HG03432 (cell line): Measurements from ENCODE around the gene OTOP3.
"Not testable (repeated sequence)": the region's sequence is repeated elsewhere in the genome, so short reads cannot be mapped to it uniquely, and the experiment has no call there.

Experiments
- ATAC-seq: cut with Tn5 transposase; IDR thresholded peaks from one replicate; pipeline ENCODE4 v1.9.1; 2021; ENCODE audit warnings: mild to moderate bottlenecking, moderate library complexity; ENCODE audit not compliant: unreplicated experiment

The OTOP3 gene

DNA sequence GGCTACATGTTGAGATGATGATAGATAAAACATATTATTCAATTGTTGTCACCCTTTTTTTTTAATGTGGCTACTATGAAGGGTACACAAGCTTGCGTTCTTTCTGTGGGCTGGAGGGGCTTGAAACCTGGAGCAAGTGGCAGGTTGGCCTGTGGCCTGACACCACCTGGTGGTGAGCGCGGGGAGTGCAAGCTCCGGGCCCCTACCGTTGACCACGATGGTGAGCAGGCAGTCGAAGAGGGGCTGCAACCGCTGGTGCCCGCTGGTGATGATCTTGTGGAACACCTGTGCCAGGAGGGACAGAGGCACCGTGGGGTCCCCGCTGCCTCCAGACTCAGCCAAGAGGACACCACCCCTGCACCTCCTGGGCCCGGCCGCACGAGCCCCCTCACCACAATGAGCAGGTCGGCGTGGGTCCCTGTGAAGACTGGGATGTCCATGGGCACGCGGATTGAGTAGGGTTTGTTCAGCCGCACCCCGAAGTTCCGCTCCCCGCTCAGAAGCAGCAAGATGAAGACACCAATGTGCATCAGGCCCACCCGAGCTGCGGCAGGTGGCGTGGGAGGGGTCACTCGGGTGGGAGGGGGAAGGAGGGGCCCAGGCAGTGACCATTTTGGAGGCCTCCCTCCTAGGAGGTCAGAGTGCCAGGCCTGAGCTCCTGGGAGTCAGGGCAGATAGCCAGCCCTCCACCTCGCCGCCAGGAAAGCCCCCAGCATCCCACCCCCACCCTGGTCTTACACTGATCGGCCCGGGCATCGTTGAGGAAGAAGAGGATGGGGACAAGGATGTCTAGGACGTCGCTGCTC is 22.4 kb downstream of the OTOP3 start:
- ATAC-seq: no peak

DNA sequence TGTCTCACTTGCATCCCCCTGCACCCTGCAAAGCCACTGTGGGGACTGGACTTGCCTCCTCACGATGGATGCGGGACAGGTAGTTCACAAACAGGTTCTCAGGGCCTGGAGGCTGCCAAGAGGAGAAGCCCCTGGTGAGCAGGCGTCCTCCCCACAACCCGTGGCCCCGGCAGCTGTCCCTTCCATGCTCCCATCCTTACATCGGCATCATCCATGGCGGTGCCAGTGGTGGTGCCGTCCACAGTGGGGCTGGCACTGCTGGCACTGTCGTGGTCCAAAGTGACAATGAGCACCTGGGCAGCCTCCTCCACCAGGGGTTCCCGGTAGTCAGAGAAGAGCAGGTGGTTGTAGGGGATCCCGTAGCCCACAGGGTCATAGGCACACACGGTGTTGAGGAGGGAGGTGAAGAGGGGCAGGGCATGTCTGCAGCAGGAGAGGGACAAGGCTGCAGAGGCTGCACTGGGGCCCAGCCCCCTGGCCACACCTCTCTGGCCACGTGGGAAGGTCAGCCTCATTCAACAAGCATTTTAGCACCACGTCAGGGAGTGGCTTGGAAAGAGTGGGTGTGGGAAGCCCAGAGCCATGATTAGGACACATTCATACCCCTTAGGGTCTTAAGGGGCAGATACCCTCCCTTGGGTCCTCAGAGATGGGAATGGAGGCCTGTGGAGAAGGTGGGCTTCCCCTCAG is 24.3 kb downstream of the OTOP3 start:
- ATAC-seq: no peak

DNA sequence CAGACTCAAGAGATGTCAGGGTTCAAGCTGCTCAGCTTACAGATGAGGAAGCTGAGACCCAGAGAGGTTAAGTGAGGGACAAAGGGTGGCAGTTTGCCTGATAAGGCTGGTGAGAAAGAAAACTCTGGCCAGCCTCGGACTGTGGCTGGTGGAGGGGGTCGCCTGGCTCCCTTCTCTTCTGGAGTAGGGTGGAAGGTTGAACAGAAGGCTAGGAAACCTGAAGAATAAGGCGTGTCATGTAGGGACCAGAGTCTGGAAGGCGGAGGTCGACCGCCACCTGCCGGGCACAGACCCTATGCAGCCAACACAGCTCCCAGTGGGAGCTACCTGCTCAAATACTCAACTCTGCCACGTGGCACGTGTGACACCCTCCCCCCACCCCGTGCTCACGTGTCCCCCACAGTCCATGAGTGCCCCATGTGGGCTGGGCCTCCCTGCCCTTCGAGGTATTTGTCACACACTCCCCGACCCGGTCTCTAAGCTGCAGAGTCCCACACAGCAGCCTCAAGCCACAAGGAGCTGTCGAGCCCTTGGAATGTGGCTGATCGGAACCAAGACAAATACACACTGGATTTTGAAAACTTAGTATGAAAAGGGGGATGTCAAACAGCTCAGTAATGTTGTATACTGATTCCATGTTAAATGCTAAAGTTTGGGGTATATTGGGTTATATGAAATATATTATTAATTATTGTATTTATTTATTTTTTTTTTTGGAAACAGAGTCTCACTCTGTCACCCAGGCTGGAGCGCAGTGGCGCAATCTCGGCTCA is 25.1 kb downstream of the OTOP3 start:
- no peak for ATAC-seq

DNA sequence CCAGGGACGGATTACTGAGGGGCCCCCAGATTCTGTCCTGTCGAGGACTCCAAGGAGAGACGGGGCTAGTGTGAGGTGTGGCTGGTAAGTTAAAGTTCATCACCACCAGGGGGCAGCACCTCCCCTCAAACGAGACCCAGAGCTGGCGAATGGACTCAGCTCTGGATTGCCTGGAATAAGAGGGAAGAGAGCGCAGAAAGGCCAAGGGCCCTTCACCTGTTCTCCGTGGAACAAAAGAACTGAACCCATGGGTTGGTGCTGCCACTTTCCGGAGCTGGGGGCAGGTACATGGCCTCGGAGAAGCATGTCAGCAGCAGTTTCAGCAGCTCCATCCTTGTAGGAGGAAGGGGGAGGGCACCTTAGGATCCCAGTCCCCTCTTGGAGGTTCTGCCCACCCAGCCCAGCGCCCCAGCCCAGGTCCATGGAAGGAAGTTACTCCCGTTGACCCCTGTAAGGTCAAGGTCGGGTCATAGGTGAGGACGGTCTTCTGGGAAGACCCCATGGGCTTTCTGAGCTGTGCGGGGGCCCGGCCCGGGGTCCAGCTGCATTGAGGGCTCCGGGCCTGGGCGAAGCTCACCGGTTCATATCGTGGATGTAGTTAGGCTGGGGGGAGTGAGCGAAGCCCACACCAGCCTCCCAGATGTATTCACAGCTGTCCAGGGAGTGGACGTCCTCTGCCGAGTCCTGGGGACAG is 26.1 kb downstream of the OTOP3 start:
- no peak for ATAC-seq

DNA sequence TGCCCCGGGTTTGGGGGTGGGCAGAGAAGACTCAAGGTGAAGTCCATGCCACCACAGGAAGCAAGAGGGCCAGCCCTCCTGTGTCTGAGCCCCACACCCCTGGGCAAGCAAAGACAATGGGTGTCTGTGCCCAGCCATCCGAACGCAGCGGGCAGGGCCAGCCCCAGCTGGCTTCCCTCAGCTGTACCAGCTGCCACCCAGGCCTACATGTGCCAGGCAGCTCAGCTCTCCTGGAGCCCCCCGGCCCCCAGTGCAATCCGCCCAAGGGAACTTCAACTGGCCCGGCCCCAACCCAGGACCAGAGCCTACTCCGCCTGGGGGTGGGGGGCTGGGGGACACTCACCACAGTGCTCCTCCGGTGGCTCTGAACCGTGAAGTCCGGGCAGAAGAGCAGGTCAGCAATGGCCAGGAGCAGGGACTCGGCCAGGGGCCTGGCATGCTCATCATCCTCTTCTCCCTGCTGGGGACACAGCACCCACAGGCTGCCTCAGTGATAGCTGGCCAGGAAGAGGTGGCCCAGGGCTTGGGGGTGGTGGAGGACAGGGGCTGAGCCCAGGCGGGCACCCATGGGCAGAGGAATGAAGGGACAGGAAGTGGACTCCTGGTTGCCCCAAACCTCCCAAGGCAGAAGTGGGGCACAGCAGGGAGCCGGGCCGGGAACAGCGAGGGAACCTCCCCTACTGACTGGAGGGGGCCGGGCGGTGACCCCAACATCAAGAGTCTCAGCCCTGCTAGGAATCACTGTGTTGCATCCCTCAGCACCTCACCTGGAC is 27.1 kb downstream of the OTOP3 start:
- no peak for ATAC-seq

DNA sequence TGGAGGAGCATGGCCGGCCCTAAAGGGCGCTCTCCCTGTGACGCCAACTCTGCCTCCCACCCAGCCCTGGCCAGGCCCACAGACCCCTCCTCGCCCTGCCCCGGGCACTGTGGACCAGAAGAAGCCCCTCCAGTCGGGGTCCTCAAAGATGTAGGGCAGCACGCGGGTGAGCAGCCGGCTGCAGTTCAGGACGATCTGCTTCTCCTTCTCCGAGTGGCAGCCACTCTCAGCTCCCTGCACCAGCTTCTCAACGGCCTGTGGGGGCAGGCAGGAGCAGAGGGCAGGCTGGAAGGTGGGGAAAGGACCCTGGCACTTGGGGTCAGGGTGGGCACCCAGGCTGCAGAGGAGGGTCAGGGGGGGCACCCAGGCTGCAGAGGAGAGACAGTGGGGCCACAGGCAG is 28.0 kb downstream of the OTOP3 start:
- ATAC-seq: no peak

DNA sequence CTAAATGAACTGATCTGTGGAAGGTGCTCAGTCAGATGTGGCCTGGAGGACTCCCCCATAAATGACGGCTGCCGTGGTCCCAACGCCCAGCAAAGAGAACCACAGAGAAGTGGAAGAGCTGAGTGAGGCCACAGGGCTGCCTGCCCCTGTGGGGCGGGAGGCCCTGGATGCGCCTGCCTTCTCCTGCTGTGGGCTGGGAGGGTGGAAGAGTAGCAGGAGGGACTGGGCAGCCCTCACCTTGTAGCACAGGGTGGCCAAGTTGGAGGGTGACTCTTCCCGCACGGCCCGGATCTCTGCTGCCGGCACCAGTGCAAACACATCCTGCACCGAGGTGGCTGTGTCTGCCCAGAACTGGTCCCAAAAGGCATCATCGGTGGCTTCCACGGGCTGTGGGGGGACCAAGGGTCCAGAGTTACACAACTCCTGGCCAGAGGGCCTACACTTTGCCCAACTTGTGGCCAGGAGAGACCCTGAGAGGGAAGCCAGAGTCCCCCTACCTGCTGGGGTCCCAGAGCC is 28.6 kb downstream of the OTOP3 start:
- ATAC-seq: no peak

DNA sequence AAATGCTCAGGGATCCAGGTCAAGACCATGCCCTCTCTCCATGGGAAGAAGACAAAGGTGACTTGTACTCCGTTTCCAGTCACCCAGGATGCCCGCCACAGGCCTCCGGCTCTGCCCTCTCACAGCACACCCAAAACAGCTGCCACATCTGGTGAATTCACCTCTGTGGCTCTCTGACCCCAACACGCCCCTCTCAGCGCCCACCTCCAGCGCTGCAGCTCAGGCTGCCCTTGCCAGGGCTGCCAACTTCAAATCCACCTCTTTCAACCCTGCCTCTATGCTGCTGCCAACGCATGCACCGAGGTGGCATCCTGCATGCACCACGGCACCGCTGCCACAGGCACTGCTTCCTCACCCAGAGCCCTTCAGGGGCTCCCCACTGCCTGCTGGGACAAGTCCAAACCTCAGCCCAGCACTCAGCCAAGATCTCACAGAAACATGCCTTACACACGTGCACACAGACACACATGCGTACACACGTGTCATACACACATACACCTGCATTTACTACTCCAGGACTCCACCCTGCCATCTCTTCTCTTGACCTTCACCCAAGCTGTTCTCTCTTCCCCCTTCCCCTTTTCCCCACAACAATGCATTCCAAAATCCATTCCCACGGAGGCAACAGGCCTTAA is 29.4 kb downstream of the OTOP3 start:
- ATAC-seq: no peak

DNA sequence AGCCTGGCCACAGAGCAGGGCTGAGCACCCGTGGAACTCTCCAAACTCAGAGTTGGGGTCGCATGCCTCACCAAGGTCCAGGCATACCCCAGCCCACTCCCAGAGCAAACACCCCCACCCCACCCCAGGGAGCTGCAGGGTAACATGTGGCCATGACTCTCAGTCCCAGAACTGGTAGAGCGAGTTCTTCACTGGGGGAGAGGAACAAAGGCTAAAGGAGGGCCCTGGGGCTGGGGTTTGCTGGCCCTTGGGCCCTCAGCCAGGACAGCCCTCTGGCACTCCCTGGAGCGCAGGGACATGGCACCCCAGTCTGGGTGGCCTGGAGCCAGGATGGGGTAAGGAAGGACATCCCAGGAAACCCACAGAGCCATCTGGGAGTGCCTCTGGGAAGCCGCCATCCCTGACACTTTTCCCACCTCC is 32.7 kb downstream of the OTOP3 start:
- no peak for ATAC-seq

DNA sequence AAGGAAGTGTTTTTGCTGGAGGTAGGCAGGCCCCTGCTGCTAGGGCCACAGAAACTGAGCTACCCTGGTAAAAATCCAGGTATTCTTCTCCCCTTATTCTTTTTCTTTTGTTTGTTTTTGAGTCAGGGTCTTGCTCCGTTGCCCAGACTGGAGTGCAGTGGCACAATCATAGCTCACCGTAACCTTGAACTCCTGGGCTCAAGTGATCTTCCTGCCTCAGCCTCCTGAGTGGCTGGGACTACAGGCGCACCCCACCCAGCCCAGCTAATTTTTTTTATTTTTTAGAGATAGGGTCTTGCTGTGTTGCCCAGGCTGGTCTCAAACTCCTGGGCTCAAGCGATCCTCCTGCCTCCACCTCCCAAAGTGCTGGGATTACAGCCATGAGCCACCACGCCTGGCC is 33.8 kb downstream of the OTOP3 start:
- ATAC-seq: not testable (repeated sequence)

DNA sequence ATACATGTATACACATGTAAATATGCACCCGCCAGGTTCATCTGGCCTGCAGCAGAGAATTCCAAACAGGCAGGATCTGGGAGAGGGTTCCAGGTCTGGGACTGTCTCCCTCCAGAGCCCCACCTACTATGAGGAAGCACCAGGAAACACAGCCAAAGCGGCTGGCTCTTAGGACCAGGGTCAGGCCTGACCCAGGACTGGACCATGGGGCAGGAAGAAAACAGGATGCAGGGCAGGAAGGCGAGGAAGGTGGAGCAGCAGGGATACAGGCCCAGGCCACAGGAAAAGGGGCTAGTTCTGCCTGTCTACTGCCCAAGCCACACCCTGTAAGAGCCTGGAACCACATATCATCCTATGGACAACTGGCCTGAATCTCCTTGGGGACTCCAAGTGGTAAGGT is 34.7 kb downstream of the OTOP3 start:
- no peak for ATAC-seq

DNA sequence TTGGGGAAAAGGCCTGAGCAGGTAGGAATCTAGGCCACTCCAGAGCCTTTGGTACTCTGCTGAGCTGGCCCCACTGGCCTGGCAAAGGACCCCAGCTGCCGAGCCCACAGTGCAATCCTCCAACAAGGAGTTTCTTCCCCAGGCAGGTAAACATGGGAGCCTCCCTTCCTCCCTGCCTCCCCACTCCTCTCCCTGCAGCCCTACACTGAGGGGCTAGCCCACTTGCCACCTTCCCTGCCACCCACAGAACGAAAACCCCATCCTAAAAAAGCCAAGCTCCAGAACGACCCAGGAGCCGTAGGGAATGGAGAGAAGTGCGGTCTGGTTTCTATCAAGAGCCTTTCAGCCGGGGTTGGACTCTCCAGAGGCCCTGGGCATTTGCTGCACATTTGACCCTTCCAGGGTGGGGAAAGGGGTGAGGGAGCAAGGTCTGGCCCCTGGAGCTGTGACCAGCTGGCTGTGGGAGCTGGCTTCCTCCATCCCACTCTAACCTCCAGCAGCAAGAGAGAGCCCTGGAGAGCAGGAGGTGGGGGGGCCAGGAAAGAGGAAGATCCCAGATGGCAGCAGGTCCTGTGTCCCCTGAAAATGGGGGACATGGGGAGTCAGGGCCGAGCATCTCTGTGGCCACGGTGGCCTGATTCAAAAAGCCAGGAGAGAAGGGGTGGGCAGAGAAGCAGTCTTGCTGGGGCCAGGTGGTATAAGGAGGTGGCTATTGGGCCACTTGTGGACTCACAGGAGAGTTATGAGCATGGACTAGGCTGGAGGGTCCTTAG is 35.6 kb downstream of the OTOP3 start:
- ATAC-seq: no peak

DNA sequence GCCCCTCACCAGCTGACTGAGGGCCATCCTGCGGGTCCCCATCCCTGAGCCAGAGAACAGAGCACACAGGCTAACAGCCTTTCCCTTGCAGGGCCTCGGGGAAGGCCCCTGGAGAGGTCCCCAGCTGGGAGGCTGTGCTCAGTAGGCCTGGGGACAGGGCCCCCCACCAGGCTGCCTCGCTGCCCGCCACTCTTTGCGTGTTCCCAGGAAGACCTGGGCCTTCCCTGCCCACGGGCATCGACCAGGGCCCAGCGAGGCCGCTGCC is 36.1 kb downstream of the OTOP3 start:
- no peak for ATAC-seq

DNA sequence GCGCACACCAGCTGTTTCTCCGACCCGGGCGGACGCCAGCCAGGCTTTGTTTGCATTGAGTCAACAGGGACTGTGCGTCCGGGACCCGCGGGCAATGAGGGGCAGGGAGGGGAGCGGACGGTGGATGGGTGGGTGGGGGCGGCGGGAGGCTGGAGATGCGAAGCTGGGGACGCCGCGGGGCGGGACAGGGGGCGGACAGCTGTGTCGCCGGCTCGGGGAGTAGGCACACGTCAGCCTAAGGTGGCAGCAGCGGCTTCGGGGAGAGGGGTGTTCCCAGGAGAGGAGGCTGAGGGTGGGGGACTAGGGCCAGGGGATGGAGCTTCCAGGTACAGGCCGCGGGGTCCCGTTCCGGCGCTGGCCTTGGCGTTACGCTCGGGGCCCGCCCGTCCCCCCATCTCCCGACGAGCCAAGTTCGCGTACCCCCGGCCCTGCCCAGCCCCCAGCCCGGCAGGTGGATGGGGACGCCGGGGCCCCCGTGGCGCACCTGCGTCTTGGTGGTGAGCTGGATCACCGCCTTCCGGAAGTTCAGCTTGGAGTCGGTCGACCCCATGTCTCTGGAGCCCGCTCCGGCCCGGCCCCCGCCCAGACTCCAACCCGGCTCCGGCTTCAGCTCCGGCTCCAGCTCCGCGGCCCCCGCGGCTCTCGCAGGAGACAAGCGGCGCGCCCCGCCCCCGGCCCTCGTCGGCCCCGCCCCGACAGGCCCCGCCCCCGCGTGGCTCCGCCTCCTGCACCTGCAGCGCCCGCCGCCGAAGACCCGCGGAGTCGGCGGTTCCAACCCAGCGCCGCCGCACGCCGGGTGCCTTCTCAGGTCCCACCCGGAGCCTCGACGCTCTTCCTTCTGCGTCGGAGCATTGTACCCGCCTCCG is 36.6 kb downstream of the OTOP3 start, which contains the start of gene HID1:
TSS of gene HID1 (minus strand) at position 653 of the 866 bp plus-strand sequence. CDS start at position 550, 103 bp downstream.
- ATAC-seq: no peak

DNA sequence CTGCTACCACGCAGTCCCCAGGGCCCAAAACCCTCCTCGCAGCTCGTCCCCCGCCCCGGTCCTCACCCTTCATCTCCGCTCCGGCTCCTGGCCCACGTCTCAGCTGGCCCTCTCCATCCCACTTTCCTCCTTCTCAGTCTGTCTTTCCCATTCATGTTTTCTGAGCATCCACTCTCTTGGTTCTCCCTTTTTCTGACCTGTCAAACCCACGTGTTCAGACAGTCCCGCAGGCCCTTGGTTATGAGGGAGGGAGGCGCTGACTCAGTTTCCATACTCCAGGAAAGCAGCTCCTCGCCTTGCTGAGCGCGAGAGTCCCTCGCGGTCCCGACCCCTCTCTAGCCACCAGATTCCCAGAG is 37.3 kb downstream of the OTOP3 start:
- ATAC-seq: no peak

DNA sequence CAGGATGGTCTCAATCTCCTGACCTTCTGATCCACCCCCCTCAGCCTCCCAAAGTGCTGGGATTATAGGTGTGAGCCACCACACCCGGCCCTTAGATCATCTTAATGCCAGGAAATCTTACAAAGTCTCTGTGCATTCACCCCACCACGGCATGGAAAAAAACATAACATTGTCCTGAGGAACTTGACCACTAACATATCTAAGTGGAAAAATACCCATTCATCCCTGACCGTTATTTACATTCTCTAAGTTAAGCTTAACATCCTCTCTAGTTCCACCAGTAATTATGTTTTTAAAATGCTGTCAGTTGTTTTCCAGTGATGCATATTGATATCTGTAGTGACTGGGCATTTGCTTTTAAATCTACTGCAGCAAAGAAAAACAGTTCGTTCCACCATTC is 40.2 kb downstream of the OTOP3 start:
- no peak for ATAC-seq

DNA sequence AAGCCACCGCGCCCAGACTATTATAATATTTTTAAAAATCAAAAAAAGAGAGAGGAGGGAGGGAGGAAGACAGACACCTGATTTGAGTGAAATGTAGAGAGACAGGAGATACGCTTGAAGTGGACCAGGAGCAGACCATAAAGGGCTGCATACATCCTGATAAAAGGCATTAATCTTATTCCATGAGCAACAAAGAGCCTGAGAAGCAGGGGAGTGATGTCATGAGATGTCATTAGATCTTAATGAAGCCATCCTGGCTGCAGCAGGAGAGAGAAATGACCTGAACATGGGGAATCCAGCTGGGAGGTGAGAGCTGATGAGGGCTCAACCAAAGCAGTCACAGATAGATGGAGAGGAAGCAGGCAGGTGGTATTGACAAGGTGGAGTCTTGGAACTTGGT is 42.1 kb downstream of the OTOP3 start:
- no peak for ATAC-seq

DNA sequence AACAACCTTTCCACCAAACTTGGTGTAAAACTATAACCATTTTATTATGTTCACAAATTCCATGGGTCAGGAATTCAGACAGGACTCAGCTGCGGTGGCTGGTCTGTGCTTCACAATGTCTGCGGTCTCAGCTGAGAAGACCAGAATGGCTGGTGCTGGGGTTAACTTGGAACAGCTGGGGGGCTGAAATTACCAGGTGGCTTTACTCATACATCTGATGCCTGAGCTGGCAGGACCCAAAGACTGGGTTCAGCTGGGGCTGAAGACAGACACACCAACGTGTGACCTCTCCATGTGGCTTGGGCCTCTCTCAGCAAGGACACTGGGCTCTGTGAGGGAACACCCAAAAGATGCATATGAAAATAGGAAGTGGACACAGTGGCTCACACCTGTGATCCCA is 42.5 kb downstream of the OTOP3 start:
- ATAC-seq: no peak
